Fibroblast of the conjunctiva (primary cell): ENCODE results near the gene MEGF9.

Experiments
- DNase-seq: peaks from one replicate; pipeline ENCODE4 v3.0.0-alpha.2; 2010; ENCODE audit warnings: low read depth

Gene MEGF9

GRCh38 chr9:120621941-120622340 lies 92.3 kb downstream of the MEGF9 start:
- DNase-seq: no peak

- DNase-seq: peak; percentile 53
These were observed 94.3 kb downstream of the MEGF9 start for GRCh38 chr9:120619751-120620655.

- DNase-seq: no peak
These were observed 97.0 kb downstream of the MEGF9 start for GRCh38 chr9:120616966-120617935.

DNA sequence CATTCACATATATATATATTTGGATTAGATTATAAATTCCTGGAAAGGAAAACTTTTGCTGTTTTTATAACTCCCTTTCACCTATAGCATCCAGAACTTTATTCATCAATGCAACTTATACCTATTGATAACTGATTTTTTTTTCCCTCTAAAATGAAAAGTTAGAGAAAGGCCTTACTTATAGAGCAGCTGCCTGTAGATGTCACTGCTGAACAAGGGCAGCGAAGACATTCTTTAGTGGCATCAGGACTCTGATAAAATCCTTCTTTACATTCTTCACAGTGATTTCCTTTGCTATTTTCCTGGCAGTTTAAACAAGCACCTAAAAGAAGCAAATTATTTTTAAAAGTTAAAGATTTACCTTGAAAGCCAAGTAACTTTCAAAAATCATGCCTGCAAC lies 102.1 kb downstream of the MEGF9 start:
- DNase-seq: no peak

DNA sequence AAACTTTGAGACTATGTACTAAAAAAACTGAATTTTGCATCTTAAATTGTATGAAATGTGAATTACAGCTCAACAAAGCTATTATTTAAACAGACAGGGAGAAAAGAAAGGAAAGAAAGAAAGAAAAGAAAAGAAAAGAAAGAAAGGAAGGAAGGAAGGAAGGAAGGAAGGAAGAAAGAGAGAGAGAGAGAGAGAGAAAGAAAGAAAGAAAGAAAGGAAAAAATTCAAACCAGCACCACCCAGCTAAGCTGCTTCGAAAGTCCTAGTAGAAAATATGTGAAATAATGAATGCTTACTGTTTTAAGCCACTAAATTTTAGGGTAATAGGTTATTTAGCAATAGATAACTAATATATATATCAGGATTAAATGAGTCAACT lies 102.6 kb downstream of the MEGF9 start:
- no peak for DNase-seq

GRCh38 chr9:120610975-120611689 lies 103.1 kb downstream of the MEGF9 start:
- DNase-seq: no peak

GRCh38 chr9:120609636-120610035 lies 104.6 kb downstream of the MEGF9 start:
- DNase-seq: no peak

- DNase-seq: no peak
These were observed 105.8 kb downstream of the MEGF9 start for GRCh38 chr9:120608421-120608820.

DNA sequence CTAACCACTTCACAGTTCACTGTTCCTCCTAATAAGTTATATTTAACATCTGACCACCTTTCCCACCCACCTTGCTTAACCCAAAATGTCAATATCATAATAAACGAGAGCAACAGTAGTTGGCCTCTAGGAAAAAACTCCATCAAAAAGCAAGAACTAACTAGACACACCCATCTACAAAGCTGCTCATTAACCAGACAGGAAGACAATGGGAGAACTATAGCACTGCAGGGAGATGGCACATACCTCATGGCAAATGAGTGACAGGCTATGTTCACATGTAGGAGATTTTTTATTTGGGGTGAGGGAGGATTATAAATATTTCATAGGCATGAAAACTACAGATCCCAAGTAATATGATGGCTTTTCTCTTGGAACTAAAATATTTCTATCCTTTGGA lies 110.7 kb downstream of the MEGF9 start:
- DNase-seq: no peak

DNA sequence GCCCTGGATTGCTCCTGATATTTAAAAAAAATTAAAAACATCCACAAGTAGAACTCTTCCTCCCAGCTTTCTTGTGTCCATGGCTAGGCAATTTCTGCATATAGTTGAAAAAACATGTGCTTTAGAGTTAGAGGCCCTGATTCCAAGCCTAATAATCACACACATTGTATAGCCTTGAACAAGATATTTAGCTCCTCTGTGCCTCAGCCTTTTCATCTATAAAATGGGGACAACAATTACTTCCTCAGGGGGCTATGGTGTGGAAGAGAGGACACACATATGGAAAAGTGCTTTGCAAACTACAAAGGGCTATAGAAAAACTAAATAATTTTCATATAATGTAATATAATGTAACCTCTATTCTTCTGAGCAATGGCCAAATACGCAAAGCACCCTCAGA lies 111.3 kb downstream of the MEGF9 start:
- DNase-seq: no peak

DNA sequence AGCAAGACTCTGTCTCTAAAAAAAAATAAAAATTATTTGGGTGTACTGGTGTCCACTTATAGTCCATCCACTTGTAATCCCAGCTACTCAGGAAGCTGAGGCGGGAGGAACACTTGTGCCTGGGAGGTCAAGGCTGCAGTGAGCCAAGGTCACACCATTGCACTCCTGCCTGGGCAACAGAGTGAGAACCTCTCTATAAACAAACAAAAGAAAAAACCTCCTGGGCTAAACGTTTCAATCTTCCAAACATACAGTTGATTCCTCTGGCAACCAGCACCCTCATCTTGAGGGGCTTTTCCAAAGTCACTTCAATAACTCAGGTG lies 120.4 kb downstream of the MEGF9 start:
- DNase-seq: no peak

- no peak for DNase-seq
These were observed 120.9 kb downstream of the MEGF9 start for GRCh38 chr9:120593250-120593954.

- no peak for DNase-seq
These were observed 122.1 kb downstream of the MEGF9 start for GRCh38 chr9:120592210-120592609.

- DNase-seq: no peak
These were observed 126.9 kb downstream of the MEGF9 start for GRCh38 chr9:120587328-120587727.

GRCh38 chr9:120583958-120584369 lies 130.3 kb downstream of the MEGF9 start:
- DNase-seq: peak; percentile 80

DNA sequence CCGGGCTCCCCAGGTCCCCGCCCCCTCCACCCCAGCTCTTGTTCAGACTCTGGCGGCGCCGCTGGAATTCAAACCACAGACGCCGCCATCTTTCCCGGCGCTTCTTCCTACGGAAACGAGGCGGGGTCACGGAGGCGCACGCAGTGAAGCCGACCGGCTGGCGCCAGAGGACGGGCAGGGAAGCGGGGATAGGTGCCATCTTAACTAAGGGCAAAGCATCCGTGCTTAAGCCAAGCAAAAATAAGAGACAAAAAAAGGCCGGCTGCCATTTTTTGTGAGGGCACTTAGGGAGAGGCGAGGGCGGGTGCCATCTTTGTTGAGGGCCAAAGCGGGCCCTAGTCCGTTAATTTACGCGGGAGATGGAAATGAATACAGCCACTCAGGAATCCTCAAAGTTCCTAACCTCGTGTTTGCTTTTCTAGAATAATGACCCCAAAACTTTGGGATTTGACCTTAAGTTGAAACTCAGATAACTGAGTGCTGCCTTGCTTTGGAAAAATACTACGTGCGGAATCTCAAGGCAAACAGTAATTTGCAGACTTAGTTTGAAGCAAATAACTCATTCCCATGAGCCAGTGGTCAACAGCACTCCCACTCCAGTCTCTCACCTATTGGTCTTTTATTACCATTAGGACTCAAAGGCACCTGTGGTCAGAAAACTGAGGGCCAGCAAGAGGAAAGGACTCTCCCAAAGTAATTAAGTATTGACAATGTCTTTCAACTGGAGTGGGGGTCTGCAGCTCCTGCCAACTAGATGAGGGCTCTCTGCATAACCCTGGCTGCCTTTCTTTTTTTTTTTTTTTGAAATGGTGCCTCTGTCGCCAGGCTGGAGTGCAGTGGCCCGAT lies 134.0 kb downstream of the MEGF9 start, which contains the start of gene CDK5RAP2:
CDK5RAP2 (minus strand) TSS at position 117 of the 846 bp plus-strand sequence. CDS start 189 bp downstream, outside the sequence.
- peak; percentile 97 for DNase-seq

DNA sequence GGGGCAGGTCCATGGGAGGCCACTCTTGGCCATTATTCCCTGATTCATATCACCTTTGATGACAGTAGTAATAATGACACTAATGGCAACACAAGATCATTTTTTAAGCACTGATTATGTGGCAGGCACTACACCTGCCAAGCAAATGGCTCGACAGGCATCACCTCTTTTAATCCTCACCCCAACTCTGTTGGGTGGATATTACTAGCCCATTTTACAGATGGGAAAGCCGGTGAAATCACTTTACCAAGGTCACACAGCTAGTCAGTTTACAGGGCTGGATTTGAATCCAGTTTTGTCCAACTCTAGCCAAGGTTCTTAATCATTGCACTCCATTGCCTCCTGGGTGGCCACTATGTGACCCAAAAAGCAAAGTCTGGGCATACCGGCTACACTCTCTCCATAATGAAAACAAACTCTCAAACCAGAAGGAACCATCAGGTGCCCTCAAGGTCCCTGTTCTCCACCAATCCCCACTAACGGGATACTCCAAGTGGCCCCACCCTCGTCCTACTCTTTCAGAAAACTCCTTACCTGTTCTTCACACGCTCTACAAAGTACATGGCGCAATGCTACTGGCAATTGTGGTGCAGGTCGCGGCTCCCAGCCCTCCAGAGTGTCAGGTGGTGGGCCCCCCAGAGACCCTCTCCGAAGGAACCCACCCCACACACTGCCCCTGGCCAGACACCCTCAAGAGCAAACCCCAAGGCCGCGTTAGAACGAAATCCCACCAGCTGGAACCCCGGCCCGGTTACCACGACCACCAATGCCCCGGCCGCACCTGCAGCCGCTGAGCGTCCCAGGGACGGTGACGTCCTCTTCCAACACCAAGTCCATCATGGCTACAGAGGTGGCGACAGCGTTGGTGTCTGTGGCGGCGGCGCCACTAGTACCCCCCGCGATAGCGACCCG lies 134.9 kb downstream of the MEGF9 start:
- DNase-seq: no peak

- DNase-seq: no peak
These were observed 139.8 kb downstream of the MEGF9 start for GRCh38 chr9:120574473-120574872.

DNA sequence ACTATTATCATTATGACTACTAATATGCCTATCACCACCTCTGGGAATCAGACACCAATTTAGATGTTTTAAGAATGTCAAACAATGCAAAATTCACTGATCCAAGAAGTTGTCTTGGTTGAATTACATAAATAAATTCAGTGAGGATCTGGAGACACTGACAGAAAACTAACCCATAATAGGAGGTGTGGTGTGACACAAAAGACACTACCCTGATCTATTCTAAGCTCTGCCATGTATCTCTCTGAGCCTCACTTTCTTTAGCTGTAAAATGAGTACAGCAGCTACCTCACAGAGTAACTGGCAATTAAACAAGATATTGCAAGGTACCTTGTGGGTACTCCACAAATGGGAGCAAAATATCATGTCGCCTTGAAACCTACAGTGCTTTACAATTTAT lies 141.8 kb downstream of the MEGF9 start:
- no peak for DNase-seq
